Smooth muscle cell (in vitro differentiated cells): ENCODE results near the gene XPO6. TPM values are rescaled to one million over a fixed set of nuclear protein-coding genes. Genes with fewer than 3 reads are reported as not detected.
A peak's percentile ranks its signal among the peaks of the same experiment; 100 is the strongest.

Experiments
- DNase-seq: peaks from one replicate; lab custom pipeline; 2025; ENCODE audit not compliant: unreplicated experiment; lab: John Stamatoyannopoulos, UW
- H2AFZ ChIP-seq: fragments of 200-600 bp; sonication (generic); 2 replicates; pipeline ENCODE4 v1.6.0; 2016; ENCODE audit warnings: antibody characterized with exemption, low read depth, mild to moderate bottlenecking
- H3F3A ChIP-seq: fragments of 200-600 bp; sonication (generic); 2 replicates; pipeline ENCODE4 v1.6.0; 2017; ENCODE audit warnings: antibody characterized with exemption, low read depth
- H3K27ac ChIP-seq: fragments of 200-600 bp; sonication (generic); 2 replicates; pipeline ENCODE4 v1.5.1; 2016; ENCODE audit warnings: low read depth, mild to moderate bottlenecking
- H3K27me3 ChIP-seq: fragments of 200-600 bp; sonication (generic); 2 replicates; pipeline ENCODE4 v1.6.1; 2016; ENCODE audit warnings: low read depth, mild to moderate bottlenecking
- H3K36me3 ChIP-seq: fragments of 200-600 bp; sonication (generic); 2 replicates; pipeline ENCODE4 v1.5.1; 2016; ENCODE audit warnings: low read depth
- H3K4me1 ChIP-seq: fragments of 200-600 bp; sonication (generic); 2 replicates; pipeline ENCODE4 v1.5.1; 2016; ENCODE audit warnings: low read depth
- H3K4me2 ChIP-seq: fragments of 200-600 bp; sonication (generic); 2 replicates; pipeline ENCODE4 v1.6.0; 2016; ENCODE audit warnings: mild to moderate bottlenecking
- H3K4me3 ChIP-seq: fragments of 200-600 bp; sonication (generic); 2 replicates; pipeline ENCODE4 v1.5.1; 2016; ENCODE audit warnings: mild to moderate bottlenecking
- H3K79me2 ChIP-seq: fragments of 200-600 bp; sonication (generic); 2 replicates; pipeline ENCODE4 v1.6.0; 2016; ENCODE audit warnings: low read depth, mild to moderate bottlenecking
- H3K9ac ChIP-seq: fragments of 200-600 bp; sonication (generic); 2 replicates; pipeline ENCODE4 v1.6.0; 2016; ENCODE audit warnings: low read depth
- H3K9me3 ChIP-seq: fragments of 200-600 bp; sonication (generic); replicated peaks from 2 replicates; pipeline ENCODE4 v1.5.1; 2016; ENCODE audit warnings: low read depth
- H4K20me1 ChIP-seq: fragments of 200-600 bp; sonication (generic); 2 replicates; pipeline ENCODE4 v1.6.0; 2016; ENCODE audit warnings: low read depth
- WGBS: methylation state at CpG from one replicate; pipeline ENCODE4 v1.1.7; 2016; ENCODE audit warnings: low lambda C conversion rate; 5-methylcytosine and 5-hydroxymethylcytosine counted together
- polyA plus RNA-seq: library from polyadenylated mRNA; unstranded; fragments of >200 nt; fragmentation: Nextera tagmentation; extraction: Ambion mirVana; gene quantifications from 2 replicates; pipeline ENCODE4 v1.2.1, GENCODE V29; 2016
- total RNA-seq: library from RNA; depleted of rRNA; stranded (reverse); fragments of >200 nt; gene quantifications from 2 replicates; pipeline ENCODE4 v1.2.3, GENCODE V29; 2014
- TF ChIP-seq, protein P1 (sequence below): fragments of 200-600 bp; sonication (generic); IDR thresholded peaks from 2 replicates; pipeline ENCODE4 v1.5.1; 2017; ENCODE audit warnings: borderline replicate concordance, mild to moderate bottlenecking, antibody characterized with exemption; ENCODE audit not compliant: insufficient read depth, poor library complexity, severe bottlenecking

XPO6 gene
- total and polyA plus RNA-seq, 2 experiments from 2014 or later, result 42.1 to 82.1 TPM

GRCh38 chr16:28195859-28196258 lies 15.9 kb downstream of the XPO6 start:
- Histone ChIP-seq H3K4me3 (no peak overlapping the region), H3K4me2 (no peak overlapping the region), H3K27me3 (no peaks in the 10 kb centered on the region), H4K20me1 (peaks cover 99% of the 10 kb centered on the region), H3K9me3 (no peaks in the 10 kb centered on the region), H3K4me1 (peaks cover 4% of the 10 kb centered on the region), H2AFZ (no peak overlapping the region), H3K79me2 (peaks cover 91% of the 10 kb centered on the region), H3F3A (peaks cover 19% of the 10 kb centered on the region), H3K9ac (no peak overlapping the region), H3K36me3 (no peaks in the 10 kb centered on the region), H3K27ac (no peak overlapping the region)
- 95% methylated on average over 2 of the region's 2 CpGs for WGBS
- TF ChIP-seq, protein P1, sequence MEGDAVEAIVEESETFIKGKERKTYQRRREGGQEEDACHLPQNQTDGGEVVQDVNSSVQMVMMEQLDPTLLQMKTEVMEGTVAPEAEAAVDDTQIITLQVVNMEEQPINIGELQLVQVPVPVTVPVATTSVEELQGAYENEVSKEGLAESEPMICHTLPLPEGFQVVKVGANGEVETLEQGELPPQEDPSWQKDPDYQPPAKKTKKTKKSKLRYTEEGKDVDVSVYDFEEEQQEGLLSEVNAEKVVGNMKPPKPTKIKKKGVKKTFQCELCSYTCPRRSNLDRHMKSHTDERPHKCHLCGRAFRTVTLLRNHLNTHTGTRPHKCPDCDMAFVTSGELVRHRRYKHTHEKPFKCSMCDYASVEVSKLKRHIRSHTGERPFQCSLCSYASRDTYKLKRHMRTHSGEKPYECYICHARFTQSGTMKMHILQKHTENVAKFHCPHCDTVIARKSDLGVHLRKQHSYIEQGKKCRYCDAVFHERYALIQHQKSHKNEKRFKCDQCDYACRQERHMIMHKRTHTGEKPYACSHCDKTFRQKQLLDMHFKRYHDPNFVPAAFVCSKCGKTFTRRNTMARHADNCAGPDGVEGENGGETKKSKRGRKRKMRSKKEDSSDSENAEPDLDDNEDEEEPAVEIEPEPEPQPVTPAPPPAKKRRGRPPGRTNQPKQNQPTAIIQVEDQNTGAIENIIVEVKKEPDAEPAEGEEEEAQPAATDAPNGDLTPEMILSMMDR, result no peak
- DNase-seq, result no peak

DNA sequence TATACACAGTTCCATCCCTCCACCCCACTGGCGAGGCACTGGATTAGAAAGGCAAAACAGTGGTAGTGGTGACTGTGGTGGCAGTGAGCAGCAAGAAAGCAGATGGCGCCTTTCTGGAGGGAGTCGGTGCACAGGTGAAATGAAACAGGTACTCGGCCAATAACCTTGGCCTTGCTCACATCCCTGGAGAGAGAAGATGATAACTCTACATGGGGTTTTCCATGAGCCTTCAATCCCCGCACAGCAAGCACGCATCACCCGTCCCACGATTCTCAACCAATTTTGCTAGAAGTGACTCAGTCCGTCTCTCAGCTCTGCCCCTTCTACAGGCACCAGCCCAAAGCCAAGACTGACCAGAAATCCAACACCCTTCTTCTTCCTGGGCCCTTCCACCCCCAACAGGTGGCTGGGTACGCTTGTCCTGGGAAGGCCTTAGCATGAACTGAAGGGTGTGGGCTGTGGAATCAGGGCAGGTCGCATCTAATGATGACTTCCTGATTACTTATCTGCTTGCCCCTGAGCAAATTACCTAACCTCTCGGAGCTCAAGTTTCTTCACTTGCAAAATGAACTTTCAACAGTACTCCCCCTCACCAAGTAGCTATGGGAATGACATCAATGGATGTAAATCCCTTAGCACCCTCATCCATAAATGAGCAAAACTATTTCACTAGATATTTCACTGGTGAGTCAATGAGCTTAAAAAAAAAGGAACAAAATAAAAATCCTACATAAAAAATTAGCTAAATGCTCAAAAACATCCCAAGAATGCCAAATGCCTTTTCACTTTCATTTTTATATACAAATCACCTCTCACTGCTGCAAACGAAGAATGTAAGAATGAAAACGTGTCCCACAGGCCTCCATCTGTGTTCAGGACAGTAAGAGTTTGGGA lies 18.0 kb downstream of the XPO6 start:
- Histone ChIP-seq H3K36me3 (no peaks in the 10 kb centered on the region), H3K27me3 (no peaks in the 10 kb centered on the region), H4K20me1 (peaks cover 99% of the 10 kb centered on the region), H3K4me2 (peak overlapping the region; percentile 62), H3K4me1 (peaks cover 4% of the 10 kb centered on the region), H3K4me3 (no peak overlapping the region), H3K79me2 (peaks cover 91% of the 10 kb centered on the region), H3K9ac (no peak overlapping the region), H3K9me3 (no peaks in the 10 kb centered on the region), H3K27ac (peak overlapping the region; percentile 65), H2AFZ (no peak overlapping the region), H3F3A (peaks cover 19% of the 10 kb centered on the region)
- WGBS, result 76% methylated on average over 14 of the region's 14 CpGs
- no peak for DNase-seq
- TF ChIP-seq, protein P1, result no peak

GRCh38 chr16:28192806-28193529 lies 18.8 kb downstream of the XPO6 start:
- no peak overlapping the region for H3K4me3 ChIP-seq
- H3F3A ChIP-seq, result peaks cover 19% of the 10 kb centered on the region
- 91% methylated on average over 10 of the region's 10 CpGs for WGBS
- TF ChIP-seq, protein P1, result no peak
- H4K20me1 ChIP-seq, result peaks cover 99% of the 10 kb centered on the region
- H3K27me3 ChIP-seq, result no peaks in the 10 kb centered on the region
- H3K4me1 ChIP-seq, result peaks cover 4% of the 10 kb centered on the region
- DNase-seq, result no peak
- H2AFZ ChIP-seq, result no peak overlapping the region
- H3K79me2 ChIP-seq, result peaks cover 91% of the 10 kb centered on the region
- H3K9ac ChIP-seq, result no peak overlapping the region
- H3K36me3 ChIP-seq, result no peaks in the 10 kb centered on the region
- peak overlapping the region; percentile 54 for H3K27ac ChIP-seq
- no peaks in the 10 kb centered on the region for H3K9me3 ChIP-seq
- H3K4me2 ChIP-seq, result no peak overlapping the region
